ENCODE measurements around the gene SPACA4. TPM values are rescaled to one million over a fixed set of nuclear protein-coding genes. Genes with fewer than 3 reads are reported as not detected.

Gene SPACA4
- total and polyA plus RNA-seq, 9 of the 15 experiments (the other 6 are each of a cell fraction or from before 2014, with no cell fraction given): not detected

DNA sequence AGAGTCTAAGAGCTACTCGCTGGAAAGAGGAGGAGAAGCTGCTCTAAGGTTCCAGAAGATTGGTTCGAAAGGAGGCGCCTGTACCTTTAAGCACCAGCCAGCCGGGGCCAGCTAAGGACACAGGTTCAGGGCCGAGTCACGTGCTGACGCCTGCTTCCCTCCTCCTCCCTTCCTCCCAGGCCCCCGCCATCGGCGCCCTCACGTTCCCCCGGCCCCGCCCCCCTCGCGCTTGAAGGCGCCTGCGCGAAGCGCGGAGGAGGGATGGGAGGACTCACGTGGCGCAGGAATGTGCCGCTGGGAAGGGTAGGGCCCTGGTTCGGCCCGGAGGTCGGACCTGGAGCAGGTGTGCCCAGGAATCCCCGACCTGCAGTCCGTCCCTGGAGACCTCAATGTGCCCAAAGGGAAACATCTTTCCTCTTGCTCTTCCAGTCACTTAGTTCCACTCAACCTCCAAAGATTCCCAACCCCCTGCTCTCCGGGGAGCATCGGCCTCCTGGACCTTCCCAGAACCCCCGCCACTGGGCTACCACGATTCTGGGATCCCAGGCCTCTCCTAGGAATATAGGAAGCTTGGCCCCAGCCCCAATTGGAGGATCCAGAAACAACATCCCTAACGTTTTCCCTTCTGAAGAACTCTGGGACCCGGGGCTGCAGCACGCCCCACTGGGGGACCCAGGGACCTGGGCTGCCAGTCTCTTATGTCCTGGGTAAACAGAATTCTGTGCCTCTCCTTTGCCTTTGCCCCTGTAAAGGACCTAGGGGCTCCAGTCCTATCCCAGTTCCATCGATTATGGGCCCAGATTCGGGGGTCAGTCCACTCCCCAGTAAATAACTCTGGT lies 28.1 kb downstream of the SPACA4 start (continued):
- TF ChIP-seq, protein P1, sequence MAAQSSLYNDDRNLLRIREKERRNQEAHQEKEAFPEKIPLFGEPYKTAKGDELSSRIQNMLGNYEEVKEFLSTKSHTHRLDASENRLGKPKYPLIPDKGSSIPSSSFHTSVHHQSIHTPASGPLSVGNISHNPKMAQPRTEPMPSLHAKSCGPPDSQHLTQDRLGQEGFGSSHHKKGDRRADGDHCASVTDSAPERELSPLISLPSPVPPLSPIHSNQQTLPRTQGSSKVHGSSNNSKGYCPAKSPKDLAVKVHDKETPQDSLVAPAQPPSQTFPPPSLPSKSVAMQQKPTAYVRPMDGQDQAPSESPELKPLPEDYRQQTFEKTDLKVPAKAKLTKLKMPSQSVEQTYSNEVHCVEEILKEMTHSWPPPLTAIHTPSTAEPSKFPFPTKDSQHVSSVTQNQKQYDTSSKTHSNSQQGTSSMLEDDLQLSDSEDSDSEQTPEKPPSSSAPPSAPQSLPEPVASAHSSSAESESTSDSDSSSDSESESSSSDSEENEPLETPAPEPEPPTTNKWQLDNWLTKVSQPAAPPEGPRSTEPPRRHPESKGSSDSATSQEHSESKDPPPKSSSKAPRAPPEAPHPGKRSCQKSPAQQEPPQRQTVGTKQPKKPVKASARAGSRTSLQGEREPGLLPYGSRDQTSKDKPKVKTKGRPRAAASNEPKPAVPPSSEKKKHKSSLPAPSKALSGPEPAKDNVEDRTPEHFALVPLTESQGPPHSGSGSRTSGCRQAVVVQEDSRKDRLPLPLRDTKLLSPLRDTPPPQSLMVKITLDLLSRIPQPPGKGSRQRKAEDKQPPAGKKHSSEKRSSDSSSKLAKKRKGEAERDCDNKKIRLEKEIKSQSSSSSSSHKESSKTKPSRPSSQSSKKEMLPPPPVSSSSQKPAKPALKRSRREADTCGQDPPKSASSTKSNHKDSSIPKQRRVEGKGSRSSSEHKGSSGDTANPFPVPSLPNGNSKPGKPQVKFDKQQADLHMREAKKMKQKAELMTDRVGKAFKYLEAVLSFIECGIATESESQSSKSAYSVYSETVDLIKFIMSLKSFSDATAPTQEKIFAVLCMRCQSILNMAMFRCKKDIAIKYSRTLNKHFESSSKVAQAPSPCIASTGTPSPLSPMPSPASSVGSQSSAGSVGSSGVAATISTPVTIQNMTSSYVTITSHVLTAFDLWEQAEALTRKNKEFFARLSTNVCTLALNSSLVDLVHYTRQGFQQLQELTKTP (IDR thresholded peaks at IDR 0.05; ENCODE audit: low read depth in 1 of 2, partially characterized antibody in 2 of 2): peak; percentile 13 to 36
- no peak for TF ChIP-seq RFX5 (IDR thresholded peaks at IDR 0.05; ENCODE audit: low read depth, low read length)
- TF ChIP-seq RBM14 (IDR thresholded peaks at IDR 0.05; ENCODE audit: borderline replicate concordance, insufficient read depth, low read depth, low read length): no peak
- no peak for TF ChIP-seq U2AF1 (optimal IDR thresholded peaks at IDR 0.05; ENCODE audit: low read depth, low read length)
- 0 out of 4 replicates have a peak, but pooled peaks of 1 of the 2 experiments have one; percentile 41 for TF ChIP-seq TRIM24 (IDR thresholded peaks at IDR 0.05)
- TF ChIP-seq, protein P2, sequence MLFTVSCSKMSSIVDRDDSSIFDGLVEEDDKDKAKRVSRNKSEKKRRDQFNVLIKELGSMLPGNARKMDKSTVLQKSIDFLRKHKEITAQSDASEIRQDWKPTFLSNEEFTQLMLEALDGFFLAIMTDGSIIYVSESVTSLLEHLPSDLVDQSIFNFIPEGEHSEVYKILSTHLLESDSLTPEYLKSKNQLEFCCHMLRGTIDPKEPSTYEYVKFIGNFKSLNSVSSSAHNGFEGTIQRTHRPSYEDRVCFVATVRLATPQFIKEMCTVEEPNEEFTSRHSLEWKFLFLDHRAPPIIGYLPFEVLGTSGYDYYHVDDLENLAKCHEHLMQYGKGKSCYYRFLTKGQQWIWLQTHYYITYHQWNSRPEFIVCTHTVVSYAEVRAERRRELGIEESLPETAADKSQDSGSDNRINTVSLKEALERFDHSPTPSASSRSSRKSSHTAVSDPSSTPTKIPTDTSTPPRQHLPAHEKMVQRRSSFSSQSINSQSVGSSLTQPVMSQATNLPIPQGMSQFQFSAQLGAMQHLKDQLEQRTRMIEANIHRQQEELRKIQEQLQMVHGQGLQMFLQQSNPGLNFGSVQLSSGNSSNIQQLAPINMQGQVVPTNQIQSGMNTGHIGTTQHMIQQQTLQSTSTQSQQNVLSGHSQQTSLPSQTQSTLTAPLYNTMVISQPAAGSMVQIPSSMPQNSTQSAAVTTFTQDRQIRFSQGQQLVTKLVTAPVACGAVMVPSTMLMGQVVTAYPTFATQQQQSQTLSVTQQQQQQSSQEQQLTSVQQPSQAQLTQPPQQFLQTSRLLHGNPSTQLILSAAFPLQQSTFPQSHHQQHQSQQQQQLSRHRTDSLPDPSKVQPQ (CRISPR knock-in tag; IDR thresholded peaks at IDR 0.05; ENCODE audit: borderline replicate concordance): peak; percentile 87; the same call in 1 of the 2 replicates
- TF ChIP-seq NFIX (CRISPR knock-in tag; IDR thresholded peaks at IDR 0.05; ENCODE audit: low read depth): no peak
- TF ChIP-seq ZNF324 (CRISPR knock-in tag; IDR thresholded peaks at IDR 0.05): peak; percentile 37; the same call in 1 of the 2 replicates
- no peak for TF ChIP-seq LCOR (CRISPR knock-in tag; IDR thresholded peaks at IDR 0.05)
- TF ChIP-seq ZNF134 (CRISPR knock-in tag; conservative IDR thresholded peaks at IDR 0.05): no peak
- TF ChIP-seq NELFE (IDR thresholded peaks at IDR 0.05; ENCODE audit: insufficient read depth, insufficient read length): no peak
- TF ChIP-seq, protein P3, sequence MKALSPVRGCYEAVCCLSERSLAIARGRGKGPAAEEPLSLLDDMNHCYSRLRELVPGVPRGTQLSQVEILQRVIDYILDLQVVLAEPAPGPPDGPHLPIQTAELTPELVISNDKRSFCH (CRISPR knock-in tag; IDR thresholded peaks at IDR 0.05): no peak
- TF ChIP-seq, protein P3 (tag; IDR thresholded peaks at IDR 0.05): no peak
- TF ChIP-seq SRF (CRISPR knock-in tag; IDR thresholded peaks at IDR 0.05): no peak; a peak in 2 of 4 replicates
- no peak for TF ChIP-seq ZZZ3 (IDR thresholded peaks at IDR 0.05)
- TF ChIP-seq MTA3 (IDR thresholded peaks at IDR 0.05; ENCODE audit: borderline replicate concordance): peak; percentile 38; the same call in 1 of the 2 replicates
- TF ChIP-seq TFAM (CRISPR knock-in tag; conservative IDR thresholded peaks at IDR 0.05): no peak
- TF ChIP-seq HNRNPL (IDR thresholded peaks at IDR 0.05; ENCODE audit: low read depth, low read length): no peak
